A549 (cell line): ENCODE data around the gene CLDN5.

Experiments
- CTCF ChIP-seq: fragments of >200 bp; sonication (Bioruptor Twin); formaldehyde crosslinking; IDR thresholded peaks from 3 replicates; pipeline ENCODE4 v1.5.1; 2016
- ESRRA ChIP-seq: fragments of 150-350 bp; IDR thresholded peaks from 2 replicates; pipeline ENCODE4 v1.6.1; 2014; ENCODE audit warnings: mild to moderate bottlenecking, low read length, borderline replicate concordance
- HEYL ChIP-seq: fragments of 250-450 bp; sonication (Bioruptor Pico); IDR thresholded peaks from 2 replicates; pipeline ENCODE4 v1.8.0; 2021; ENCODE audit warnings: mild to moderate bottlenecking, moderate library complexity
- HOXA7 ChIP-seq: fragments of 250-450 bp; sonication (Bioruptor Pico); IDR thresholded peaks from 2 replicates; pipeline ENCODE4 v1.5.0; 2020; ENCODE audit warnings: mild to moderate bottlenecking, moderate library complexity
- HOXB13 ChIP-seq: fragments of 250-450 bp; sonication (Bioruptor Pico); IDR thresholded peaks from 2 replicates; pipeline ENCODE4 v1.5.0; 2020; ENCODE audit warnings: low read depth, mild to moderate bottlenecking, moderate library complexity
- JUN ChIP-seq, 2 experiments: fragments of >200 bp; sonication (Bioruptor Twin); formaldehyde crosslinking; IDR thresholded peaks; 2 replicates in 1 of 2; 3 replicates in 1 of 2; pipeline ENCODE4 v1.6.1; 2016 to 2017
- KDM5A ChIP-seq: fragments of 200-600 bp; sonication (generic); IDR thresholded peaks from 2 replicates; pipeline ENCODE4 v1.6.1; 2016; ENCODE audit warnings: antibody characterized with exemption, mild to moderate bottlenecking
- NFE2L2 ChIP-seq: fragments of 150-350 bp; conservative IDR thresholded peaks from 2 replicates; pipeline ENCODE4 v1.6.1; 2014; ENCODE audit warnings: low read length
- POLR2A ChIP-seq: IDR thresholded peaks from 2 replicates; pipeline ENCODE4 v1.6.1; 2012; ENCODE audit warnings: mild to moderate bottlenecking, low read length
- RCOR1 ChIP-seq: fragments of 150-350 bp; IDR thresholded peaks from 2 replicates; pipeline ENCODE4 v1.6.1; 2014; ENCODE audit warnings: antibody characterized with exemption, low read length, low read depth
- RFX5 ChIP-seq: fragments of 450-650 bp; IDR thresholded peaks from 2 replicates; pipeline ENCODE4 v1.7.1; 2014; ENCODE audit warnings: antibody characterized with exemption, mild to moderate bottlenecking, moderate library complexity
- TFCP2L1 ChIP-seq: fragments of 250-450 bp; sonication (Bioruptor Pico); IDR thresholded peaks from 2 replicates; pipeline ENCODE4 v1.5.0; 2021; ENCODE audit warnings: mild to moderate bottlenecking
- TP53 ChIP-seq: fragments of 250-450 bp; sonication (Bioruptor Pico); IDR thresholded peaks from 2 replicates; pipeline ENCODE4 v1.5.0; 2021; ENCODE audit warnings: mild to moderate bottlenecking, moderate library complexity
- TF ChIP-seq, protein P1 (sequence below): fragments of 450-650 bp; IDR thresholded peaks from 2 replicates; pipeline ENCODE4 v1.6.1; 2014; ENCODE audit warnings: antibody characterized with exemption

GRCh38 chr22:19499880-19500242, 24.3 kb downstream of the CLDN5 start:
- TF ChIP-seq ESRRA (no peak), NFE2L2 (no peak), HOXB13 (no peak), HEYL (CRISPR knock-in tag) (no peak), CTCF (no peak), TFCP2L1 (CRISPR knock-in tag) (no peak), RFX5 (no peak), HOXA7 (CRISPR knock-in tag) (no peak), RCOR1 (no peak), TP53 (CRISPR knock-in tag) (no peak), JUN (IDR thresholded peaks at IDR 0.05) (no peak), KDM5A (no peak), POLR2A (no peak)
- TF ChIP-seq, protein P1, sequence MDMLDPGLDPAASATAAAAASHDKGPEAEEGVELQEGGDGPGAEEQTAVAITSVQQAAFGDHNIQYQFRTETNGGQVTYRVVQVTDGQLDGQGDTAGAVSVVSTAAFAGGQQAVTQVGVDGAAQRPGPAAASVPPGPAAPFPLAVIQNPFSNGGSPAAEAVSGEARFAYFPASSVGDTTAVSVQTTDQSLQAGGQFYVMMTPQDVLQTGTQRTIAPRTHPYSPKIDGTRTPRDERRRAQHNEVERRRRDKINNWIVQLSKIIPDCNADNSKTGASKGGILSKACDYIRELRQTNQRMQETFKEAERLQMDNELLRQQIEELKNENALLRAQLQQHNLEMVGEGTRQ = no peak
